Neural progenitor cell (in vitro differentiated cells): ENCODE measurements around the gene CDRT15L2.
"Not testable (repeated sequence)": the region's sequence is repeated elsewhere in the genome, so short reads cannot be mapped to it uniquely, and the experiment has no call there.

Experiments
- EZH2 ChIP-seq: fragments of 200-600 bp; sonication (generic); IDR thresholded peaks from 2 replicates; pipeline ENCODE4 v1.6.1; 2017; ENCODE audit warnings: antibody characterized with exemption, mild to moderate bottlenecking, moderate library complexity
- EZH2phosphoT487 ChIP-seq: fragments of 200-600 bp; sonication (generic); IDR thresholded peaks from 2 replicates; pipeline ENCODE4 v1.6.1; 2017; ENCODE audit warnings: antibody characterized with exemption
- TF ChIP-seq, protein P1 (sequence below): fragments of 200-600 bp; sonication (generic); IDR thresholded peaks from 2 replicates; pipeline ENCODE4 v1.5.1; 2017; ENCODE audit warnings: antibody characterized with exemption, mild to moderate bottlenecking

DNA sequence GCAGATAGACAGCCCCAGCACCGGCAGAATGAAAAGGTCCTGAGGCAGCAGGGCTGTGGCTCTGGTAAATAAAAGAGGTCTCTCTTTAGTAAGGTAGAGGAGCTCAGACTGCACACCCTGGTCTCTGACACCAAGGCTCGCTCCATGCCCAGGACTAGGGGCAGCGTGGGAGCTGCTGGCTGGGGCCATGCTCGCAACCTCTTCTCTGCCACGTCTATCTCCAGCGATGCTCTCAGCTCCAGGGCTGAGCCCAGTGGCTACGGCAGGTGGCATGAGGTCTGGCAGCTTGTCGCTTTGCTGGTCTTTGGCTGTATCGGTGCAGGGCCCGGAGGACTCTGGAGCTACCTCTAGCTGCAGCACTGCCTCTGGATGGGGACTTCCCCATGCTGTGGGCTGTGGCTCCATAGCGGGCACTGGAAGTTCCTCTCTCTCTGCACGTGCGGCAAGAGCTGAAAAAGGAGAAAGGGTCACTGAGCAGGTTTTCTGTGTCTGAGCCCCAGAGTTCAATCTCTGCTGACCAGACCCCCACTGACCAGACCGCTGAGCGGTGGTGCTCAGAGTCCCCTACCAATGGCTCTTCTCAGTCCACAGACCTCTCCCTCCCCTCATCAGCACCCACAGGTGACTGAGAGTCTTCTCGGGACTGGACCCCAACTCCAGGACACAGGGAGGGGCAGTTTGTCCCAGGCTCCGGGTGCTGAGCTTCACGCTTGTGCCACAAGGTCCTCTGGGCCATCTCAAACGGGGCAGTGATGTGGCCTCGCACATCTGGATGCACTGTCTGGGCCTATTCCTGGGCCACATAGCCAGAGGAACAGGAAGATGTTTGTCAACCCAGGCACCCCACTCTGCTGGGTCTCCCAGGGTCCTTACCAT lies 24.2 kb upstream of the CDRT15L2 start:
- TF ChIP-seq, protein P1, sequence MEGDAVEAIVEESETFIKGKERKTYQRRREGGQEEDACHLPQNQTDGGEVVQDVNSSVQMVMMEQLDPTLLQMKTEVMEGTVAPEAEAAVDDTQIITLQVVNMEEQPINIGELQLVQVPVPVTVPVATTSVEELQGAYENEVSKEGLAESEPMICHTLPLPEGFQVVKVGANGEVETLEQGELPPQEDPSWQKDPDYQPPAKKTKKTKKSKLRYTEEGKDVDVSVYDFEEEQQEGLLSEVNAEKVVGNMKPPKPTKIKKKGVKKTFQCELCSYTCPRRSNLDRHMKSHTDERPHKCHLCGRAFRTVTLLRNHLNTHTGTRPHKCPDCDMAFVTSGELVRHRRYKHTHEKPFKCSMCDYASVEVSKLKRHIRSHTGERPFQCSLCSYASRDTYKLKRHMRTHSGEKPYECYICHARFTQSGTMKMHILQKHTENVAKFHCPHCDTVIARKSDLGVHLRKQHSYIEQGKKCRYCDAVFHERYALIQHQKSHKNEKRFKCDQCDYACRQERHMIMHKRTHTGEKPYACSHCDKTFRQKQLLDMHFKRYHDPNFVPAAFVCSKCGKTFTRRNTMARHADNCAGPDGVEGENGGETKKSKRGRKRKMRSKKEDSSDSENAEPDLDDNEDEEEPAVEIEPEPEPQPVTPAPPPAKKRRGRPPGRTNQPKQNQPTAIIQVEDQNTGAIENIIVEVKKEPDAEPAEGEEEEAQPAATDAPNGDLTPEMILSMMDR = not testable (repeated sequence)
- not testable (repeated sequence) for TF ChIP-seq EZH2, EZH2phosphoT487
